ENCODE data around the gene TMEM19.

Gene TMEM19

GRCh38 chr12:71685914-71686657 lies at the start of gene TMEM19:
Gene TMEM19 (plus strand): TSS chr12:71686082. CDS start chr12:71686681, 599 bp downstream.
- peak; percentile 92 to 94 for DNase-seq

GRCh38 chr12:71636704-71637115 lies 49.2 kb upstream of the TMEM19 start:
- TF ChIP-seq POLR2A (IDR thresholded peaks at IDR 0.05; ENCODE audit: low read length): no peak
- TF ChIP-seq GATA1 (IDR thresholded peaks at IDR 0.05; ENCODE audit: low read depth, low read length): no peak
- DNase-seq: peak; percentile 75 to 83

More at GRCh38 chr12:71685914-71686657, at the start of gene TMEM19:
- TF ChIP-seq GATA1 (IDR thresholded peaks at IDR 0.05; ENCODE audit: low read depth, low read length) (no peak), POLR2A (IDR thresholded peaks at IDR 0.05; ENCODE audit: low read length) (peak; percentile 90)

GRCh38 chr12:71638499-71638898 lies 47.4 kb upstream of the TMEM19 start:
- TF ChIP-seq POLR2A (IDR thresholded peaks at IDR 0.05; ENCODE audit: low read length) (no peak), GATA1 (IDR thresholded peaks at IDR 0.05; ENCODE audit: low read depth, low read length) (no peak)
- DNase-seq: no peak

GRCh38 chr12:71639341-71639760 lies 46.5 kb upstream of the TMEM19 start:
- peak; percentile 35 to 36 for DNase-seq
- TF ChIP-seq GATA1 (IDR thresholded peaks at IDR 0.05; ENCODE audit: low read depth, low read length): no peak
- no peak for TF ChIP-seq POLR2A (IDR thresholded peaks at IDR 0.05; ENCODE audit: low read length)

- DNase-seq: no peak
- no peak for TF ChIP-seq POLR2A (IDR thresholded peaks at IDR 0.05; ENCODE audit: low read length)
- no peak for TF ChIP-seq GATA1 (IDR thresholded peaks at IDR 0.05; ENCODE audit: low read depth, low read length)
These were observed 45.6 kb upstream of the TMEM19 start for GRCh38 chr12:71640316-71640715.

GRCh38 chr12:71641390-71641789 lies 44.5 kb upstream of the TMEM19 start:
- DNase-seq: peak; percentile 78 to 84
- TF ChIP-seq GATA1 (IDR thresholded peaks at IDR 0.05; ENCODE audit: low read depth, low read length) (no peak), POLR2A (IDR thresholded peaks at IDR 0.05; ENCODE audit: low read length) (no peak)

GRCh38 chr12:71642264-71642663 lies 43.6 kb upstream of the TMEM19 start:
- peak in 1 of 2 experiments; percentile 24 for DNase-seq
- TF ChIP-seq GATA1 (IDR thresholded peaks at IDR 0.05; ENCODE audit: low read depth, low read length): no peak
- TF ChIP-seq POLR2A (IDR thresholded peaks at IDR 0.05; ENCODE audit: low read length): no peak

GRCh38 chr12:71645268-71645667 lies 40.6 kb upstream of the TMEM19 start:
- no peak for DNase-seq
- TF ChIP-seq GATA1 (IDR thresholded peaks at IDR 0.05; ENCODE audit: low read depth, low read length) (no peak), POLR2A (IDR thresholded peaks at IDR 0.05; ENCODE audit: low read length) (no peak)

GRCh38 chr12:71646512-71646911 lies 39.4 kb upstream of the TMEM19 start:
- TF ChIP-seq GATA1 (IDR thresholded peaks at IDR 0.05; ENCODE audit: low read depth, low read length) (no peak), POLR2A (IDR thresholded peaks at IDR 0.05; ENCODE audit: low read length) (no peak)
- DNase-seq: no peak

- DNase-seq: no peak
- TF ChIP-seq GATA1 (IDR thresholded peaks at IDR 0.05; ENCODE audit: low read depth, low read length): no peak
- TF ChIP-seq POLR2A (IDR thresholded peaks at IDR 0.05; ENCODE audit: low read length): no peak
These were observed 37.3 kb upstream of the TMEM19 start for GRCh38 chr12:71648537-71648936.

GRCh38 chr12:71649401-71649800 lies 36.5 kb upstream of the TMEM19 start:
- DNase-seq: no peak
- TF ChIP-seq GATA1 (IDR thresholded peaks at IDR 0.05; ENCODE audit: low read depth, low read length) (no peak), POLR2A (IDR thresholded peaks at IDR 0.05; ENCODE audit: low read length) (no peak)

- TF ChIP-seq POLR2A (IDR thresholded peaks at IDR 0.05; ENCODE audit: low read length) (no peak), GATA1 (IDR thresholded peaks at IDR 0.05; ENCODE audit: low read depth, low read length) (no peak)
- no peak for DNase-seq
These were observed 33.2 kb upstream of the TMEM19 start for GRCh38 chr12:71652656-71653055.

GRCh38 chr12:71653137-71653536 lies 32.7 kb upstream of the TMEM19 start:
- TF ChIP-seq GATA1 (IDR thresholded peaks at IDR 0.05; ENCODE audit: low read depth, low read length): no peak
- TF ChIP-seq POLR2A (IDR thresholded peaks at IDR 0.05; ENCODE audit: low read length): no peak
- DNase-seq: peak in 1 of 2 experiments; percentile 11

GRCh38 chr12:71654200-71654599 lies 31.7 kb upstream of the TMEM19 start:
- no peak for DNase-seq
- TF ChIP-seq POLR2A (IDR thresholded peaks at IDR 0.05; ENCODE audit: low read length): no peak
- no peak for TF ChIP-seq GATA1 (IDR thresholded peaks at IDR 0.05; ENCODE audit: low read depth, low read length)

GRCh38 chr12:71655495-71655894 lies 30.4 kb upstream of the TMEM19 start:
- TF ChIP-seq GATA1 (IDR thresholded peaks at IDR 0.05; ENCODE audit: low read depth, low read length): no peak
- TF ChIP-seq POLR2A (IDR thresholded peaks at IDR 0.05; ENCODE audit: low read length): no peak
- peak in 1 of 2 experiments; percentile 11 for DNase-seq

Data from erythroblast (primary cell).